WTC11 (cell line): ENCODE measurements around the gene PTPRB.

Experiments
- CREM ChIP-seq: sonication (generic); formaldehyde crosslinking; IDR thresholded peaks from 2 replicates; pipeline ENCODE4 v1.8.1; 2022; ENCODE audit warnings: mild to moderate bottlenecking, missing genetic modification reagents, moderate library complexity
- FOXJ3 ChIP-seq: sonication (generic); formaldehyde crosslinking; IDR thresholded peaks from 2 replicates; pipeline ENCODE4 v1.9.0; 2021; ENCODE audit warnings: missing genetic modification reagents, mild to moderate bottlenecking, borderline replicate concordance
- JUN ChIP-seq: sonication (generic); formaldehyde crosslinking; IDR thresholded peaks from 2 replicates; pipeline ENCODE4 v1.8.0; 2023; ENCODE audit warnings: mild to moderate bottlenecking, missing genetic modification reagents
- NFE2L1 ChIP-seq: sonication (generic); formaldehyde crosslinking; IDR thresholded peaks from 2 replicates; pipeline ENCODE4 v1.8.1; 2023; ENCODE audit warnings: missing genetic modification reagents
- TCF7 ChIP-seq: sonication (generic); formaldehyde crosslinking; IDR thresholded peaks from 2 replicates; pipeline ENCODE4 v1.8.0; 2022; ENCODE audit warnings: mild to moderate bottlenecking, low read depth, missing genetic modification reagents, moderate library complexity
- TEAD4 ChIP-seq: sonication (generic); formaldehyde crosslinking; IDR thresholded peaks from 2 replicates; pipeline ENCODE4 v1.8.0; 2022; ENCODE audit warnings: mild to moderate bottlenecking, missing genetic modification reagents
- ZBTB21 ChIP-seq: sonication (generic); formaldehyde crosslinking; IDR thresholded peaks from 2 replicates; pipeline ENCODE4 v1.8.1; 2023; ENCODE audit warnings: mild to moderate bottlenecking, missing genetic modification reagents, borderline replicate concordance
- TF ChIP-seq, protein P1 (sequence below): fragments of 200-600 bp; IDR thresholded peaks from 2 replicates; pipeline ENCODE4 v1.8.0; 2022; ENCODE audit warnings: antibody characterized with exemption
- TF ChIP-seq, protein P2 (sequence below): sonication (generic); formaldehyde crosslinking; conservative IDR thresholded peaks from 2 replicates; pipeline ENCODE4 v1.8.1; 2022; ENCODE audit warnings: mild to moderate bottlenecking, missing genetic modification reagents

DNA sequence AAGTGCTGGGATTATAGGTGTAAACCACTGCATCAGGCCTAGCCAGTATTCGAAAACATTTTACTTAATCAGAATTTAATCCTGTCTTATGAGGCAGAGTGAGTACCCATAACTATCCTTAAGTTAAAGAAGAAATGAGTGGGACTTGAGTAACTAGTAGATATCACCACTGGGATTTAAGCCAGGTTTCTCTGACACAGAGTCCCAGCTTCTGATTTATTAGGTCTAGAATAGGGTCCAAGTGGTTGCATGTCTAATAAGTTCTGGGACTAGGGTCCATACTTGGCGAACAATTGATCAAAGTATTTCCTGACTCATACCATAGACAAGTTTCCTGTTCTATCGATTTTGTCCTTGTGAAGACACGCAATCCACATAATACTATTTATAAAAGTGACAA, 18.9 kb downstream of the PTPRB start:
- TF ChIP-seq, protein P1, sequence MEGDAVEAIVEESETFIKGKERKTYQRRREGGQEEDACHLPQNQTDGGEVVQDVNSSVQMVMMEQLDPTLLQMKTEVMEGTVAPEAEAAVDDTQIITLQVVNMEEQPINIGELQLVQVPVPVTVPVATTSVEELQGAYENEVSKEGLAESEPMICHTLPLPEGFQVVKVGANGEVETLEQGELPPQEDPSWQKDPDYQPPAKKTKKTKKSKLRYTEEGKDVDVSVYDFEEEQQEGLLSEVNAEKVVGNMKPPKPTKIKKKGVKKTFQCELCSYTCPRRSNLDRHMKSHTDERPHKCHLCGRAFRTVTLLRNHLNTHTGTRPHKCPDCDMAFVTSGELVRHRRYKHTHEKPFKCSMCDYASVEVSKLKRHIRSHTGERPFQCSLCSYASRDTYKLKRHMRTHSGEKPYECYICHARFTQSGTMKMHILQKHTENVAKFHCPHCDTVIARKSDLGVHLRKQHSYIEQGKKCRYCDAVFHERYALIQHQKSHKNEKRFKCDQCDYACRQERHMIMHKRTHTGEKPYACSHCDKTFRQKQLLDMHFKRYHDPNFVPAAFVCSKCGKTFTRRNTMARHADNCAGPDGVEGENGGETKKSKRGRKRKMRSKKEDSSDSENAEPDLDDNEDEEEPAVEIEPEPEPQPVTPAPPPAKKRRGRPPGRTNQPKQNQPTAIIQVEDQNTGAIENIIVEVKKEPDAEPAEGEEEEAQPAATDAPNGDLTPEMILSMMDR, result no peak
- no peak for TF ChIP-seq TCF7 (CRISPR knock-in tag)
- TF ChIP-seq, protein P2, sequence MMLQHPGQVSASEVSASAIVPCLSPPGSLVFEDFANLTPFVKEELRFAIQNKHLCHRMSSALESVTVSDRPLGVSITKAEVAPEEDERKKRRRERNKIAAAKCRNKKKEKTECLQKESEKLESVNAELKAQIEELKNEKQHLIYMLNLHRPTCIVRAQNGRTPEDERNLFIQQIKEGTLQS (CRISPR knock-in tag), result no peak
- TF ChIP-seq ZBTB21, result no peak
- no peak for TF ChIP-seq FOXJ3 (CRISPR knock-in tag)
- TF ChIP-seq JUN (CRISPR knock-in tag), result no peak
- no peak for TF ChIP-seq NFE2L1 (CRISPR knock-in tag)
- no peak for TF ChIP-seq TEAD4 (CRISPR knock-in tag)
- TF ChIP-seq CREM, result no peak
